Esophagus squamous epithelium (tissue), 4 donors: Measurements from ENCODE around the gene SUSD2.

Experiments used
- POLR2A ChIP-seq, 4 donors: fragments of 450-650 bp; IDR thresholded peaks; one replicate each; pipeline ENCODE4 v1.6.1; 2017; ENCODE audit warnings: antibody characterized with exemption in 4 of 4, mild to moderate bottlenecking in 4 of 4, moderate library complexity in 3 of 4
- TF ChIP-seq, protein P1 (sequence below), 6 experiments: fragments of 450-650 bp in 4 of 6; fragments of 200-600 bp in 2 of 6; sonication (generic) in 2 of 6; IDR thresholded peaks; one replicate each; pipeline ENCODE4 v1.5.1; 2016 to 2019; ENCODE audit warnings: antibody characterized with exemption in 6 of 6, mild to moderate bottlenecking in 4 of 6, moderate library complexity in 4 of 6

DNA sequence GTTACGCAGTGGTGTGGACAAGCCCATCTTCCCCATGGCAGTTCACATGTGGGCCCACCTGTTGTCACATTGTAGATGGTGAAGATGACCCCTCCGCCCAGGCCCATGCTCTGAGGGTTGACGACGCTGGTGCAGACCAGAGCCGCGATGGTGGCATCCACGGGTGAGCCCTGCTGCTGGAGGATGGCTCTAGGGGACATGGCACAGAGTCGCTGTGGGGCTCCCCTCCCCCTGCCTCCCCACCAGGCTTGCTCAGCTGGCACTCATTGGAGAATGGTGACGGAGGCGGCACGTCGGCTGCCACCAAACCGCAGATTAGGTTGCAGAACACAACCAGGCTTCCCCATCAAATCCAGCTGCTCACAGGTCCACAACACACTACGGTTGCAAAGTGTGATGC, 52.5 kb downstream of the SUSD2 start:
- TF ChIP-seq, protein P1, sequence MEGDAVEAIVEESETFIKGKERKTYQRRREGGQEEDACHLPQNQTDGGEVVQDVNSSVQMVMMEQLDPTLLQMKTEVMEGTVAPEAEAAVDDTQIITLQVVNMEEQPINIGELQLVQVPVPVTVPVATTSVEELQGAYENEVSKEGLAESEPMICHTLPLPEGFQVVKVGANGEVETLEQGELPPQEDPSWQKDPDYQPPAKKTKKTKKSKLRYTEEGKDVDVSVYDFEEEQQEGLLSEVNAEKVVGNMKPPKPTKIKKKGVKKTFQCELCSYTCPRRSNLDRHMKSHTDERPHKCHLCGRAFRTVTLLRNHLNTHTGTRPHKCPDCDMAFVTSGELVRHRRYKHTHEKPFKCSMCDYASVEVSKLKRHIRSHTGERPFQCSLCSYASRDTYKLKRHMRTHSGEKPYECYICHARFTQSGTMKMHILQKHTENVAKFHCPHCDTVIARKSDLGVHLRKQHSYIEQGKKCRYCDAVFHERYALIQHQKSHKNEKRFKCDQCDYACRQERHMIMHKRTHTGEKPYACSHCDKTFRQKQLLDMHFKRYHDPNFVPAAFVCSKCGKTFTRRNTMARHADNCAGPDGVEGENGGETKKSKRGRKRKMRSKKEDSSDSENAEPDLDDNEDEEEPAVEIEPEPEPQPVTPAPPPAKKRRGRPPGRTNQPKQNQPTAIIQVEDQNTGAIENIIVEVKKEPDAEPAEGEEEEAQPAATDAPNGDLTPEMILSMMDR (IDR thresholded peaks at IDR 0.05) = no peak
- no peak for TF ChIP-seq POLR2A (IDR thresholded peaks at IDR 0.05)
